ENCODE measurements around the gene KRTAP1-1. TPM values are rescaled to one million over a fixed set of nuclear protein-coding genes. Genes with fewer than 3 reads are reported as not detected.
A peak's percentile ranks its signal among the peaks of the same experiment; 100 is the strongest.

Gene KRTAP1-1
- total RNA-seq, 1 experiment from 2014 or later, result not detected

- POLR2A ChIA-PET, result no interaction called here
- no peaks in the 10 kb centered on the region; a peak in 1 of 4 replicates for H3K4me1 ChIP-seq (ENCODE audit: control insufficient read depth in 1 of 2, insufficient read depth in 2 of 2, low read length in 2 of 2)
Observed at GRCh38 chr17:41002814-41003213, 38.4 kb downstream of the KRTAP1-1 start.

GRCh38 chr17:41001795-41002194 lies 39.5 kb downstream of the KRTAP1-1 start:
- no peak for ATAC-seq
- H3K4me1 ChIP-seq (ENCODE audit: control insufficient read depth in 1 of 2, insufficient read depth in 2 of 2, low read length in 2 of 2), result peaks cover 3 to 10% of the 10 kb centered on the region in 2 experiments
- POLR2A ChIA-PET, result no interaction called here
- TF ChIP-seq ZFX (IDR thresholded peaks at IDR 0.05) (no peak), SRF (IDR thresholded peaks at IDR 0.05; ENCODE audit: low read depth) (no peak), EGR1 (IDR thresholded peaks at IDR 0.05; ENCODE audit: low read depth) (no peak), MAX (IDR thresholded peaks at IDR 0.05) (no peak), ELF1 (IDR thresholded peaks at IDR 0.05; ENCODE audit: borderline replicate concordance, low read depth) (no peak), POLR2A (IDR thresholded peaks at IDR 0.05; ENCODE audit: borderline replicate concordance, extremely low read depth, insufficient read depth, insufficient read length) (no peak), EZH2phosphoT487 (IDR thresholded peaks at IDR 0.05; ENCODE audit: borderline replicate concordance) (no peak), FOSL1 (IDR thresholded peaks at IDR 0.05; ENCODE audit: low read depth) (no peak), SIN3A (IDR thresholded peaks at IDR 0.05; ENCODE audit: low read depth) (no peak), ZBTB33 (IDR thresholded peaks at IDR 0.05; ENCODE audit: extremely low read depth, insufficient replicate concordance, low read length) (no peak), ATF3 (IDR thresholded peaks at IDR 0.05) (no peak), SP1 (IDR thresholded peaks at IDR 0.05; ENCODE audit: low read depth) (no peak)

More at GRCh38 chr17:41002814-41003213, 38.4 kb downstream of the KRTAP1-1 start:
- ChIA-PET RAD21 (ENCODE audit: low non-redundant PET in 1 of 2, low total read pairs in 2 of 2, uncharacterized antibody in 2 of 2, unreplicated experiment in 2 of 2) (no interaction called here), CTCF (no interaction called here)
- H3K9me2 ChIP-seq (ENCODE audit: insufficient read depth), result no peaks in the 10 kb centered on the region
- H2AFZ ChIP-seq (ENCODE audit: low read depth, low read length, poor library complexity, severe bottlenecking), result peak overlapping the region; percentile 3
- H3K4me3 ChIP-seq (replicated peaks in 1 of 2; ENCODE audit: low read depth in 1 of 2, low read length in 2 of 2), result no peak overlapping the region
- TF ChIP-seq SRF (IDR thresholded peaks at IDR 0.05; ENCODE audit: low read depth), result no peak
- TF ChIP-seq CTCF (IDR thresholded peaks at IDR 0.05 in 2 of 3, conservative IDR thresholded peaks at IDR 0.05 in 1 of 3; ENCODE audit: borderline replicate concordance in 1 of 3, insufficient read depth in 1 of 3, low read depth in 2 of 3, low read length in 2 of 3), result no peak
- TF ChIP-seq TCF7L2 (IDR thresholded peaks at IDR 0.05; ENCODE audit: borderline replicate concordance, extremely low read depth, insufficient read depth, insufficient read length), result no peak
- TF ChIP-seq POLR2AphosphoS5 (IDR thresholded peaks at IDR 0.05; ENCODE audit: low read depth, low read length), result no peak
- TF ChIP-seq ZNF274 (IDR thresholded peaks at IDR 0.05; ENCODE audit: low read depth, low read length), result no peak
- TF ChIP-seq EZH2 (IDR thresholded peaks at IDR 0.05), result no peak
- no peak for TF ChIP-seq ZFX (IDR thresholded peaks at IDR 0.05)
- no peak for DNase-seq (ENCODE audit: low read depth, low spot score)
- no peak overlapping the region for H3K27ac ChIP-seq (ENCODE audit: low read depth, low read length)
- H3K36me3 ChIP-seq (ENCODE audit: control insufficient read depth in 1 of 2, insufficient read depth in 2 of 2, low read length in 2 of 2), result no peaks in the 10 kb centered on the region
- intact Hi-C loops (cut with micrococcal nuclease), result no loop called here
- no peak for ATAC-seq
- no TSS peak for BruUV-seq (replicated peaks)
- H3K9ac ChIP-seq (ENCODE audit: low read length), result no peak overlapping the region
- no peaks in the 10 kb centered on the region for H3K27me3 ChIP-seq (ENCODE audit: insufficient read depth, low read length)
- H3K9me3 ChIP-seq (ENCODE audit: control insufficient read depth in 1 of 2, insufficient read depth in 1 of 2, low read depth in 1 of 2, low read length in 2 of 2), result no peaks in the 10 kb centered on the region
- no peaks in the 10 kb centered on the region for H4K20me1 ChIP-seq (ENCODE audit: insufficient read depth)
- no peak overlapping the region for H3K4me2 ChIP-seq (ENCODE audit: low read length)
- H3K79me2 ChIP-seq (ENCODE audit: insufficient read depth, low read length), result no peaks in the 10 kb centered on the region

More at GRCh38 chr17:41001795-41002194, 39.5 kb downstream of the KRTAP1-1 start:
- ChIA-PET CTCF (no interaction called here), RAD21 (ENCODE audit: low non-redundant PET in 1 of 2, low total read pairs in 2 of 2, uncharacterized antibody in 2 of 2, unreplicated experiment in 2 of 2) (no interaction called here)
- H3K9me3 ChIP-seq (ENCODE audit: control insufficient read depth in 1 of 2, insufficient read depth in 1 of 2, low read depth in 1 of 2, low read length in 2 of 2), result no peaks in the 10 kb centered on the region
- no peaks in the 10 kb centered on the region for H3K79me2 ChIP-seq (ENCODE audit: insufficient read depth, low read length)
- no peaks in the 10 kb centered on the region for H3K27me3 ChIP-seq (ENCODE audit: insufficient read depth, low read length)
- H3K36me3 ChIP-seq (ENCODE audit: control insufficient read depth in 1 of 2, insufficient read depth in 2 of 2, low read length in 2 of 2), result no peaks in the 10 kb centered on the region
- H2AFZ ChIP-seq (ENCODE audit: low read depth, low read length, poor library complexity, severe bottlenecking), result no peak overlapping the region
- H3K9ac ChIP-seq (ENCODE audit: low read length), result no peak overlapping the region
- no peak for DNase-seq (ENCODE audit: low read depth, low spot score)
- no peaks in the 10 kb centered on the region for H4K20me1 ChIP-seq (ENCODE audit: insufficient read depth)
- H3K27ac ChIP-seq (ENCODE audit: low read depth, low read length), result no peak overlapping the region
- BruUV-seq (replicated peaks), result no TSS peak
- H3K9me2 ChIP-seq (ENCODE audit: insufficient read depth), result no peaks in the 10 kb centered on the region
- H3K4me3 ChIP-seq (replicated peaks in 1 of 2; ENCODE audit: low read depth in 1 of 2, low read length in 2 of 2), result no peak overlapping the region
- no peak overlapping the region for H3K4me2 ChIP-seq (ENCODE audit: low read length)
- intact Hi-C loops (cut with micrococcal nuclease), result no loop called here

Measured in HCT116 (cell line).